ENCODE results near the gene RUNX1. TPM values are rescaled to one million over a fixed set of nuclear protein-coding genes. Genes with fewer than 3 reads are reported as not detected.

The RUNX1 gene
- polyA plus RNA-seq, 1 of the 3 experiments (the other 2 are of a cell fraction) = 17.1 TPM

GRCh38 chr21:34812504-34813265, 236.4 kb downstream of the RUNX1 start:
- Histone ChIP-seq H3K4me2 (peak overlapping the region; percentile 58), H3K27me3 (ENCODE audit: insufficient read depth) (no peaks in the 10 kb centered on the region), H2AFZ (ENCODE audit: low read depth) (no peak overlapping the region), H3K9me2 (no peaks in the 10 kb centered on the region), H3K36me3 (replicated peaks in 1 of 2; ENCODE audit: control insufficient read depth in 1 of 2, insufficient read depth in 2 of 2, low read length in 1 of 2) (peaks cover 7 to 17% of the 10 kb centered on the region in 2 experiments), H3F3A (replicated peaks; ENCODE audit: insufficient read depth) (peaks cover 56% of the 10 kb centered on the region), H3K9me3 (no peaks in the 10 kb centered on the region), H3K9ac (peak overlapping the region; percentile 58), H3K27ac (ENCODE audit: low read depth in 2 of 2, low read length in 1 of 2) (peak overlapping the region; percentile 97 to 99), H3K4me1 (ENCODE audit: control insufficient read depth in 1 of 2, insufficient read depth in 2 of 2, low read depth in 1 of 2, low read length in 1 of 2) (peaks cover 62 to 70% of the 10 kb centered on the region in 2 experiments), H3K79me2 (ENCODE audit: insufficient read depth) (peaks cover 45% of the 10 kb centered on the region), H3K4me3 (ENCODE audit: low read depth in 2 of 2, low read length in 1 of 2) (peak overlapping the region in 1 of 2 experiments; percentile 6; a peak in 1 of 4 replicates), H4K20me1 (ENCODE audit: insufficient read depth) (no peaks in the 10 kb centered on the region)
- 33% methylated on average over 7 of the region's 7 CpGs for WGBS (ENCODE audit: low lambda C conversion rate)
- POLR2A ChIA-PET = no interaction called here
- no peak for DNase-seq
- CTCF ChIA-PET = interaction anchor here (1.5 to 3.6 kb wide), 4 partner anchors 10 to 120 kb away, joined by 3 to 11 read pairs (median 6); no protein-coding TSS in a partner anchor
- TF ChIP-seq USF1 (IDR thresholded peaks at IDR 0.05; ENCODE audit: borderline replicate concordance, low read depth) (no peak), ZBTB33 (IDR thresholded peaks at IDR 0.05; ENCODE audit: borderline replicate concordance, low read depth) (0 out of 2 replicates have a peak, but pooled peaks have one; percentile 57), MAX (IDR thresholded peaks at IDR 0.05; ENCODE audit: low read depth) (peak; percentile 19; the same call in 1 of the 2 replicates), RCOR1 (IDR thresholded peaks at IDR 0.05; ENCODE audit: low read length) (no peak), EZH2phosphoT487 (IDR thresholded peaks at IDR 0.05; ENCODE audit: borderline replicate concordance, low read depth) (no peak), EP300 (IDR thresholded peaks at IDR 0.05; ENCODE audit: borderline replicate concordance in 1 of 2, low read depth in 1 of 2, low read length in 1 of 2) (peak; percentile 65 to 95), POLR2AphosphoS5 (IDR thresholded peaks at IDR 0.05; ENCODE audit: low read depth, low read length) (peak; percentile 87), CHD2 (IDR thresholded peaks at IDR 0.05; ENCODE audit: low read length, partially characterized antibody) (no peak), USF2 (IDR thresholded peaks at IDR 0.05; ENCODE audit: borderline replicate concordance, low read depth, low read length) (no peak), RXRA (IDR thresholded peaks at IDR 0.05; ENCODE audit: borderline replicate concordance, low read depth) (peak; percentile 88), TCF12 (IDR thresholded peaks at IDR 0.05) (peak; percentile 99), MXI1 (IDR thresholded peaks at IDR 0.05; ENCODE audit: low read depth, low read length) (no peak), REST (IDR thresholded peaks at IDR 0.05; ENCODE audit: low read depth, low read length) (no peak), NFIC (IDR thresholded peaks at IDR 0.05; ENCODE audit: borderline replicate concordance) (peak; percentile 84), YY1 (IDR thresholded peaks at IDR 0.05; ENCODE audit: low read depth) (no peak; the same call in 1 of the 2 replicates), RFX5 (IDR thresholded peaks at IDR 0.05; ENCODE audit: low read length) (no peak), JUND (IDR thresholded peaks at IDR 0.05) (peak; percentile 81), TAF1 (IDR thresholded peaks at IDR 0.05; ENCODE audit: borderline replicate concordance, low read depth, low read length) (no peak; the same call in 1 of the 2 replicates), IRF3 (IDR thresholded peaks at IDR 0.05; ENCODE audit: low read depth, low read length) (no peak), RAD21 (IDR thresholded peaks at IDR 0.05; ENCODE audit: low read length) (no peak), MEF2A (IDR thresholded peaks at IDR 0.05; ENCODE audit: borderline replicate concordance, low read depth) (peak; percentile 70)
